Astrocyte of the hippocampus (primary cell): Measurements from ENCODE around the gene SCAMP4.
"Not testable (repeated sequence)": the region's sequence is repeated elsewhere in the genome, so short reads cannot be mapped to it uniquely, and the experiment has no call there.

ENCODE experiments used
- DNase-seq: peaks from one replicate; pipeline ENCODE4 v3.0.0; 2011; ENCODE audit warnings: low read depth, low spot score

Gene SCAMP4

GRCh38 chr19:1866693-1867348, 38.4 kb upstream of the SCAMP4 start:
- no peak for DNase-seq

GRCh38 chr19:1867349-1867724, 37.9 kb upstream of the SCAMP4 start:
- no peak for DNase-seq

GRCh38 chr19:1868971-1869370, 36.2 kb upstream of the SCAMP4 start:
- no peak for DNase-seq

GRCh38 chr19:1871140-1871597, 34.0 kb upstream of the SCAMP4 start:
- no peak for DNase-seq

GRCh38 chr19:1871630-1872029, 33.6 kb upstream of the SCAMP4 start:
- no peak for DNase-seq

- no peak for DNase-seq
These were observed 32.2 kb upstream of the SCAMP4 start for GRCh38 chr19:1872807-1873523.

GRCh38 chr19:1873524-1874473, 31.4 kb upstream of the SCAMP4 start:
- DNase-seq, result peak; percentile 73

- DNase-seq, result no peak
These were observed 30.5 kb upstream of the SCAMP4 start for GRCh38 chr19:1874554-1875185.

GRCh38 chr19:1875265-1875645, 29.9 kb upstream of the SCAMP4 start:
- DNase-seq, result not testable (repeated sequence)

GRCh38 chr19:1875646-1876495, 29.3 kb upstream of the SCAMP4 start:
- DNase-seq, result peak; percentile 97

- not testable (repeated sequence) for DNase-seq
These were observed 28.5 kb upstream of the SCAMP4 start for GRCh38 chr19:1876496-1877279.

- DNase-seq, result not testable (repeated sequence)
These were observed 27.9 kb upstream of the SCAMP4 start for GRCh38 chr19:1877280-1877660.

GRCh38 chr19:1878583-1878982, 26.6 kb upstream of the SCAMP4 start:
- not testable (repeated sequence) for DNase-seq

GRCh38 chr19:1879982-1880381, 25.2 kb upstream of the SCAMP4 start:
- not testable (repeated sequence) for DNase-seq

- no peak for DNase-seq
These were observed 24.4 kb upstream of the SCAMP4 start for GRCh38 chr19:1880611-1881392.

- not testable (repeated sequence) for DNase-seq
These were observed 23.7 kb upstream of the SCAMP4 start for GRCh38 chr19:1881393-1882088.

GRCh38 chr19:1882089-1882785, 23.0 kb upstream of the SCAMP4 start:
- DNase-seq, result no peak
